NB4 (cell line): ENCODE measurements around the gene EVA1B.

ENCODE experiments used
- DNase-seq: peaks from one replicate; pipeline ENCODE4 v3.0.0; 2010; ENCODE audit warnings: low read depth
- H3K4me3 ChIP-seq: one replicate; pipeline ENCODE4 v1.5.1; 2011; ENCODE audit warnings: mild to moderate bottlenecking, low read depth, low read length, moderate library complexity
- MYC ChIP-seq: IDR thresholded peaks from 2 replicates; pipeline ENCODE4 v1.6.1; 2011; ENCODE audit warnings: low read depth, low read length
- POLR2A ChIP-seq: IDR thresholded peaks from 2 replicates; pipeline ENCODE4 v1.6.1; 2011; ENCODE audit warnings: mild to moderate bottlenecking; ENCODE audit not compliant: insufficient read length; ENCODE audit errors: extremely low read depth
- TF ChIP-seq, protein P1 (sequence below): IDR thresholded peaks from 2 replicates; pipeline ENCODE4 v1.6.1; 2011; ENCODE audit warnings: low read depth, low read length
- TF ChIP-seq, protein P2 (sequence below): IDR thresholded peaks from one replicate; pipeline ENCODE4 v1.5.1; 2012; ENCODE audit warnings: low read depth, low read length

Gene EVA1B

GRCh38 chr1:36306902-36307456, 16.5 kb downstream of the EVA1B start:
- H3K4me3 ChIP-seq: no peak overlapping the region
- DNase-seq: peak; percentile 83
- TF ChIP-seq, protein P1, sequence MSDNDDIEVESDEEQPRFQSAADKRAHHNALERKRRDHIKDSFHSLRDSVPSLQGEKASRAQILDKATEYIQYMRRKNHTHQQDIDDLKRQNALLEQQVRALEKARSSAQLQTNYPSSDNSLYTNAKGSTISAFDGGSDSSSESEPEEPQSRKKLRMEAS: no peak
- TF ChIP-seq, protein P2, sequence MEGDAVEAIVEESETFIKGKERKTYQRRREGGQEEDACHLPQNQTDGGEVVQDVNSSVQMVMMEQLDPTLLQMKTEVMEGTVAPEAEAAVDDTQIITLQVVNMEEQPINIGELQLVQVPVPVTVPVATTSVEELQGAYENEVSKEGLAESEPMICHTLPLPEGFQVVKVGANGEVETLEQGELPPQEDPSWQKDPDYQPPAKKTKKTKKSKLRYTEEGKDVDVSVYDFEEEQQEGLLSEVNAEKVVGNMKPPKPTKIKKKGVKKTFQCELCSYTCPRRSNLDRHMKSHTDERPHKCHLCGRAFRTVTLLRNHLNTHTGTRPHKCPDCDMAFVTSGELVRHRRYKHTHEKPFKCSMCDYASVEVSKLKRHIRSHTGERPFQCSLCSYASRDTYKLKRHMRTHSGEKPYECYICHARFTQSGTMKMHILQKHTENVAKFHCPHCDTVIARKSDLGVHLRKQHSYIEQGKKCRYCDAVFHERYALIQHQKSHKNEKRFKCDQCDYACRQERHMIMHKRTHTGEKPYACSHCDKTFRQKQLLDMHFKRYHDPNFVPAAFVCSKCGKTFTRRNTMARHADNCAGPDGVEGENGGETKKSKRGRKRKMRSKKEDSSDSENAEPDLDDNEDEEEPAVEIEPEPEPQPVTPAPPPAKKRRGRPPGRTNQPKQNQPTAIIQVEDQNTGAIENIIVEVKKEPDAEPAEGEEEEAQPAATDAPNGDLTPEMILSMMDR: no peak
- TF ChIP-seq MYC (no peak), POLR2A (no peak)

DNA sequence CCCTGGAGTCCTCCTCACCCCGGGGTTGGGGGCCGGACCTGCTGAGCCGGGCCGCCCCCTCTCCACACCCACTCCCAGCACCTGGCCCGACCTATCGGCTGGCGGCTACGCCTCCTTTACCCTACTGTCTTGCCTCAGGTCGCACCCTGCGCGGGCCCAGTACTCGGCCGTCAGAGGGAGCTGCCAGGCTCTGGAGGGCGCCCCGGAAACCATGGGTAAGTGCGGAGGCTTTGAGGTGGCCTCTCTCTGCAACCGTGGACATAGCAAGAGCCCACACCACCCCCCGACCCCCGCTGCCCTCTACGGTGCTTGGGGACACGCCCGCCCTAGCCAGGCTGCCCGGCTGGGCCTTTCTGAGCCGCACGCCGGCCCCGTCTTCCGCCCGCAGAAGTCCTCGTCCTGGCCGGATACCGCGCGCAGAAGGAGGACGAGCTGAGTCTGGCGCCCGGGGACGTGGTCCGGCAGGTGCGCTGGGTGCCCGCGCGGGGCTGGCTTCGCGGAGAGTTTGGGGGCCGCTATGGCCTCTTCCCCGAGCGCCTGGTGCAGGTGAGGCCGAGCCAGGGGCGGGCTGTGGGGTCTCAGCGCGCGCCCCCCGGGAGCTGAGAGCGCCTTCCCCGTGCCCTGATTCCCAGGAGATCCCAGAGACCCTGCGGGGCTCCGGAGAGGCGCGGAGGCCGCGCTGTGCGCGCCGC, 17.1 kb downstream of the EVA1B start, which contains the start of gene SH3D21:
TSS of gene SH3D21 (plus strand) at position 159 of the 692 bp plus-strand sequence. CDS start at position 212, 53 bp downstream.
- peak; percentile 47 for DNase-seq
- no peak within 1 kb of the TSS for H3K4me3 ChIP-seq

GRCh38 chr1:36305915-36306209, 17.6 kb downstream of the EVA1B start:
- no peak for DNase-seq
- no peak overlapping the region for H3K4me3 ChIP-seq
- TF ChIP-seq MYC: no peak
- TF ChIP-seq, protein P1: no peak
- TF ChIP-seq POLR2A: no peak
- TF ChIP-seq, protein P2: no peak

More for the DNA sequence above, 17.1 kb downstream of the EVA1B start, which contains the start of gene SH3D21:
- TF ChIP-seq, protein P1: no peak
- TF ChIP-seq MYC: no peak

DNA sequence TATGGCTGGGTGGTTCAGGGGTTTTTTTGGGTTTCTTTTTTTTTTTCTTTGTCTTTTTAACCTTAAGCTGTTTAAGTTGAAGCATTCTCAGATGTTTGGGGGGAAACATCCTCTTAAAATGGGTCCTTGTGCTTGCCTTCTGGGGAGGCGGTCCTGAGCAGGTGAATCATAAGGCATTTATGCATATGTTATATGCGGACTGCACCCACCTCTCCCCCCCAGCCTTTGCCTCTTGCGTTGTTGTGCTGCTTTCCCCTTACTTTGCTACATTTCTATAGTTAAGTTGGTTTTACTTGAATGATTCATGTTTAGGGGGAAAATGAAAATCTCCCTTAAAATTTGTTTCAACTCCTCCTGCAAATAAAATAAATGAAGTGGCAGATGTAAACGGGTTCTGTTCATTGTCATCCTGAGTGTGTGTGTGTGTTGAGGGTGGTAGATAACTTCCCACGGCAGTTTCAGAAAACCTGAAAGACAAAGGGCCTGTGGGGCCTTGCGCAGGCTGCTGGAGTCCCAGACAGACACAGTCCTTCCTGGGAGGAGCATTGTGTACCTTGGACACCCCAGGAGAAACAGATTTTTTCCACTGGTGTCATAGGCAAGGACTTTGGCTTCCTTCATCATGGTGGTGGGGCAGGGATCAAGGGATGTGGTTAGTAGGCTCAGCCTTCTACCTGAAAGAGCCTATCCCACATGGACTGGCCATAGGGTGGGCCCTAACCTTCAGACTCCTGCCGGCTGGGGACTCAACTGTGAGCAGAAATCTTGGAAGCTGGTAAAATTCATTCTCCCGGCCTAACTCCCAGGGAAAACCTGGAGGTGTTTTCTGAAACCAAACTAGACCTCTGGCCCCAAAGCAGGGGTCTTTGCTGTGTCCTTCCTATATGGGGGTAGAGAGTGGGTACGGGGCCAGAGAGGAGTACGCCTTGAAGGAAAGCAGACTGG, 18.2 kb downstream of the EVA1B start:
- TF ChIP-seq POLR2A (no peak), MYC (no peak)
- TF ChIP-seq, protein P1: no peak
- TF ChIP-seq, protein P2: no peak
- H3K4me3 ChIP-seq: no peak overlapping the region
- no peak for DNase-seq

GRCh38 chr1:36304521-36304920, 18.9 kb downstream of the EVA1B start:
- DNase-seq: no peak
- TF ChIP-seq, protein P2: no peak
- TF ChIP-seq, protein P1: no peak
- TF ChIP-seq MYC (no peak), POLR2A (no peak)
- H3K4me3 ChIP-seq: no peak overlapping the region
